ENCODE measurements around the gene UGT1A10.

UGT1A10 gene

DNA sequence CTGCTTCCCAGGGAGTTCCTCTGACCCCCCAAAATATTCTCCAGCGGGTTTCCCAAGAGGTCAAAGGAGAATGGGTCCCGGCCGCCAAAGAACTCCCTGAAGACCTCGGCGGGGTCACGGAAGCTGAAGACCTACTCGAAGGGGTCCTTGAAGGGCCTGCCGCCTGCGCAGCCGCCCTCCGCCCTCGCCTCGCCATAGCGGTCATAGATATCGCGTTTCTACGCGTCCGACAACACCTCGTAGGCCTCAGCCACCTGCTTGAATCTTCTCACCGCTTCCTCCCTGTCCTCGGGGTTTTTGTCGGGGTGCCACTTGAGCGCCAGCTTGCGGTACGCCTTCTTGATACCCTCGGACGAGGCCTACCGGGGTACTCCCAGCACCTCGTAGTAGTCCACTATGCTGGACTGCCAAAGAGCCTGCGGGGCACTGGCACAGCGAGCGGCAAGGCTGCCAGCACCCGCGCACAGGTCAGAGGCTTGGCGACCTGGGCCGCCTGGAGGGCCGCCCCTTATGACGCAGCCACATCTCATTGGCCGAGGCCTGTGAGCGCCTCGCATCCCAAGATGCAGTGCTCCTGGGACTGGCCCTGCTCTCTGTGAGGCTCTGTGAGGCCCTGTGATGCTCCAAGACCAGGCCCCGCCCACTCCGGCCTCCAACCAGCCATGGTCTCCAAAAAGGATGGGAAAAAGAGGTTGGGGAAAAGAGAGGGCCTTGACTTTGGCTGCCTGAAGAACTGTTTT is 118.8 kb downstream of the UGT1A10 start:
- no peak for TF ChIP-seq FOXM1 (IDR thresholded peaks at IDR 0.05; ENCODE audit: borderline replicate concordance, low read depth)
- TF ChIP-seq, protein P1, sequence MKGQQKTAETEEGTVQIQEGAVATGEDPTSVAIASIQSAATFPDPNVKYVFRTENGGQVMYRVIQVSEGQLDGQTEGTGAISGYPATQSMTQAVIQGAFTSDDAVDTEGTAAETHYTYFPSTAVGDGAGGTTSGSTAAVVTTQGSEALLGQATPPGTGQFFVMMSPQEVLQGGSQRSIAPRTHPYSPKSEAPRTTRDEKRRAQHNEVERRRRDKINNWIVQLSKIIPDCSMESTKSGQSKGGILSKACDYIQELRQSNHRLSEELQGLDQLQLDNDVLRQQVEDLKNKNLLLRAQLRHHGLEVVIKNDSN (IDR thresholded peaks at IDR 0.05) = no peak
- TF ChIP-seq, protein P2, sequence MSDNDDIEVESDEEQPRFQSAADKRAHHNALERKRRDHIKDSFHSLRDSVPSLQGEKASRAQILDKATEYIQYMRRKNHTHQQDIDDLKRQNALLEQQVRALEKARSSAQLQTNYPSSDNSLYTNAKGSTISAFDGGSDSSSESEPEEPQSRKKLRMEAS (IDR thresholded peaks at IDR 0.05) = no peak
- TF ChIP-seq CREB1 (IDR thresholded peaks at IDR 0.05; ENCODE audit: low read depth) = no peak
- TF ChIP-seq EGR1 (IDR thresholded peaks at IDR 0.05) = no peak
- no peak for TF ChIP-seq TCF12 (IDR thresholded peaks at IDR 0.05; ENCODE audit: low read depth)
- TF ChIP-seq TEAD4 (IDR thresholded peaks at IDR 0.05) = no peak
- TF ChIP-seq TAF1 (IDR thresholded peaks at IDR 0.05; ENCODE audit: low read depth) = no peak
- no peak for TF ChIP-seq ZBTB7A (IDR thresholded peaks at IDR 0.05; ENCODE audit: low read depth)
- TF ChIP-seq YY1 (IDR thresholded peaks at IDR 0.05; ENCODE audit: low read depth) = no peak
- no peak for TF ChIP-seq RAD21 (IDR thresholded peaks at IDR 0.05; ENCODE audit: low read depth)
- TF ChIP-seq, protein P3, sequence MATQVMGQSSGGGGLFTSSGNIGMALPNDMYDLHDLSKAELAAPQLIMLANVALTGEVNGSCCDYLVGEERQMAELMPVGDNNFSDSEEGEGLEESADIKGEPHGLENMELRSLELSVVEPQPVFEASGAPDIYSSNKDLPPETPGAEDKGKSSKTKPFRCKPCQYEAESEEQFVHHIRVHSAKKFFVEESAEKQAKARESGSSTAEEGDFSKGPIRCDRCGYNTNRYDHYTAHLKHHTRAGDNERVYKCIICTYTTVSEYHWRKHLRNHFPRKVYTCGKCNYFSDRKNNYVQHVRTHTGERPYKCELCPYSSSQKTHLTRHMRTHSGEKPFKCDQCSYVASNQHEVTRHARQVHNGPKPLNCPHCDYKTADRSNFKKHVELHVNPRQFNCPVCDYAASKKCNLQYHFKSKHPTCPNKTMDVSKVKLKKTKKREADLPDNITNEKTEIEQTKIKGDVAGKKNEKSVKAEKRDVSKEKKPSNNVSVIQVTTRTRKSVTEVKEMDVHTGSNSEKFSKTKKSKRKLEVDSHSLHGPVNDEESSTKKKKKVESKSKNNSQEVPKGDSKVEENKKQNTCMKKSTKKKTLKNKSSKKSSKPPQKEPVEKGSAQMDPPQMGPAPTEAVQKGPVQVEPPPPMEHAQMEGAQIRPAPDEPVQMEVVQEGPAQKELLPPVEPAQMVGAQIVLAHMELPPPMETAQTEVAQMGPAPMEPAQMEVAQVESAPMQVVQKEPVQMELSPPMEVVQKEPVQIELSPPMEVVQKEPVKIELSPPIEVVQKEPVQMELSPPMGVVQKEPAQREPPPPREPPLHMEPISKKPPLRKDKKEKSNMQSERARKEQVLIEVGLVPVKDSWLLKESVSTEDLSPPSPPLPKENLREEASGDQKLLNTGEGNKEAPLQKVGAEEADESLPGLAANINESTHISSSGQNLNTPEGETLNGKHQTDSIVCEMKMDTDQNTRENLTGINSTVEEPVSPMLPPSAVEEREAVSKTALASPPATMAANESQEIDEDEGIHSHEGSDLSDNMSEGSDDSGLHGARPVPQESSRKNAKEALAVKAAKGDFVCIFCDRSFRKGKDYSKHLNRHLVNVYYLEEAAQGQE (IDR thresholded peaks at IDR 0.05; ENCODE audit: low read depth) = no peak
- no peak for TF ChIP-seq NFIC (IDR thresholded peaks at IDR 0.05)
- TF ChIP-seq CEBPB (IDR thresholded peaks at IDR 0.05) = no peak
- no peak for TF ChIP-seq EP300 (IDR thresholded peaks at IDR 0.05; ENCODE audit: borderline replicate concordance)

DNA sequence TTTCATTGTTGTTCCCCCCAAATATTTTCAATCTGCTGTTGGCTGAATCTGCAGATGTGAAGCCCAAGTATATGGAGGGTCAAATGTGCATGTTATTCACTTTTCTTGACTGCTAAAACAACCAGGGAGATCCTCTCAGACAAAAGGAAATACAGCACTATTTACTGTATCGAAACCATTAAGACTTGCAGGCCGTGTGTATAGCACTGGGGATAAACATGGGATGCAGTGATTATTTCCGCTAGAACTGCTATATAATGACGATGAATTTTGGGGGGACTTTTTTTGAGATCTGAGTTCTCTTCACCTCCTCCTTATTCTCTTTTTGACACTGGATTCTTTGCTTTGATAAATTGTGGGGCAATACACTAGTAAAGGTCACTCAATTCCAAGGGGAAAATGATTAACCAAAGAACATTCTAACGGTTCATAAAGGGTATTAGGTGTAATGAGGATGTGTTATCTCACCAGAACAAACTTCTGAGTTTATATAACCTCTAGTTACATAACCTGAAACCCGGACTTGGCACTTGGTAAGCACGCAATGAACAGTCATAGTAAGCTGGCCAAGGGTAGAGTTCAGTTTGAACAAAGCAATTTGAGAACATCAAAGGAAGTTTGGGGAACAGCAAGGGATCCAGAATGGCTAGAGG is 120.3 kb downstream of the UGT1A10 start:
- TF ChIP-seq TAF1 (IDR thresholded peaks at IDR 0.05; ENCODE audit: low read depth) = no peak
- TF ChIP-seq ZBTB7A (IDR thresholded peaks at IDR 0.05; ENCODE audit: low read depth) = no peak
- TF ChIP-seq, protein P3 (IDR thresholded peaks at IDR 0.05; ENCODE audit: low read depth) = no peak
- TF ChIP-seq, protein P2 (IDR thresholded peaks at IDR 0.05) = no peak
- no peak for TF ChIP-seq EP300 (IDR thresholded peaks at IDR 0.05; ENCODE audit: borderline replicate concordance)
- no peak for TF ChIP-seq TEAD4 (IDR thresholded peaks at IDR 0.05)
- TF ChIP-seq, protein P1 (IDR thresholded peaks at IDR 0.05) = no peak
- TF ChIP-seq NFIC (IDR thresholded peaks at IDR 0.05) = no peak

DNA sequence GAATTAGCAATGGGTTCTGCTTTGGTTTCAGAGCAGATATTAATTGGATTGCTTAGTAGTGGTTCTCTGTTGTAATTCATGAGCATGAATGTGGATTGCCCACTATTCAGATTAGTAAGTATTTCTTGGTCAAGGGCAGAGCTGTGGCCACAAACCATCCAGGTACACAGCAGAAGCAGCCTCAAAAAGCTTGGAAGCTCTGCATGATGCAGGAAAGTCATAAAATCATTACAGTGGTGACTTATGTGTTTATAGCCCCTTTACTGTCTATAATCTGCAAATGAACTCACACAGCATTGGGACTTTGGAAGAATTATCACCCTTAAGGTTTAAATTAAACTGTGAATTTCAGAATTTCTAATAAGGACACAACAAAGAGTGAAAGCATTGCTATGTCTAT is 121.9 kb downstream of the UGT1A10 start:
- TF ChIP-seq, protein P1 (IDR thresholded peaks at IDR 0.05) = no peak
- TF ChIP-seq RAD21 (IDR thresholded peaks at IDR 0.05; ENCODE audit: low read depth) (no peak), FOXM1 (IDR thresholded peaks at IDR 0.05; ENCODE audit: borderline replicate concordance, low read depth) (no peak), TAF1 (IDR thresholded peaks at IDR 0.05; ENCODE audit: low read depth) (no peak), YY1 (IDR thresholded peaks at IDR 0.05; ENCODE audit: low read depth) (no peak), CREB1 (IDR thresholded peaks at IDR 0.05; ENCODE audit: low read depth) (no peak), TEAD4 (IDR thresholded peaks at IDR 0.05) (no peak), TCF12 (IDR thresholded peaks at IDR 0.05; ENCODE audit: low read depth) (no peak), ZBTB7A (IDR thresholded peaks at IDR 0.05; ENCODE audit: low read depth) (no peak), EP300 (IDR thresholded peaks at IDR 0.05; ENCODE audit: borderline replicate concordance) (no peak), CEBPB (IDR thresholded peaks at IDR 0.05) (no peak)
- TF ChIP-seq, protein P3 (IDR thresholded peaks at IDR 0.05; ENCODE audit: low read depth) = no peak
- TF ChIP-seq, protein P2 (IDR thresholded peaks at IDR 0.05) = no peak

Measured in Ishikawa (cell line).